ENCODE results near the gene GJB3.
"Not testable (repeated sequence)": the region's sequence is repeated elsewhere in the genome, so short reads cannot be mapped to it uniquely, and the experiment has no call there.

The GJB3 gene

DNA sequence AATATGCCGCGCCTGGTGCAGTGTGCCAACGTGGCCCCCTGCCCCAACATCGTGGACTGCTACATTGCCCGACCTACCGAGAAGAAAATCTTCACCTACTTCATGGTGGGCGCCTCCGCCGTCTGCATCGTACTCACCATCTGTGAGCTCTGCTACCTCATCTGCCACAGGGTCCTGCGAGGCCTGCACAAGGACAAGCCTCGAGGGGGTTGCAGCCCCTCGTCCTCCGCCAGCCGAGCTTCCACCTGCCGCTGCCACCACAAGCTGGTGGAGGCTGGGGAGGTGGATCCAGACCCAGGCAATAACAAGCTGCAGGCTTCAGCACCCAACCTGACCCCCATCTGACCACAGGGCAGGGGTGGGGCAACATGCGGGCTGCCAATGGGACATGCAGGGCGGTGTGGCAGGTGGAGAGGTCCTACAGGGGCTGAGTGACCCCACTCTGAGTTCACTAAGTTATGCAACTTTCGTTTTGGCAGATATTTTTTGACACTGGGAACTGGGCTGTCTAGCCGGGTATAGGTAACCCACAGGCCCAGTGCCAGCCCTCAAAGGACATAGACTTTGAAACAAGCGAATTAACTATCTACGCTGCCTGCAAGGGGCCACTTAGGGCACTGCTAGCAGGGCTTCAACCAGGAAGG lies 4.3 kb downstream of the GJB3 start:
- H3K4me3 ChIP-seq (ENCODE audit: low read depth, low read length) = no peak overlapping the region

DNA sequence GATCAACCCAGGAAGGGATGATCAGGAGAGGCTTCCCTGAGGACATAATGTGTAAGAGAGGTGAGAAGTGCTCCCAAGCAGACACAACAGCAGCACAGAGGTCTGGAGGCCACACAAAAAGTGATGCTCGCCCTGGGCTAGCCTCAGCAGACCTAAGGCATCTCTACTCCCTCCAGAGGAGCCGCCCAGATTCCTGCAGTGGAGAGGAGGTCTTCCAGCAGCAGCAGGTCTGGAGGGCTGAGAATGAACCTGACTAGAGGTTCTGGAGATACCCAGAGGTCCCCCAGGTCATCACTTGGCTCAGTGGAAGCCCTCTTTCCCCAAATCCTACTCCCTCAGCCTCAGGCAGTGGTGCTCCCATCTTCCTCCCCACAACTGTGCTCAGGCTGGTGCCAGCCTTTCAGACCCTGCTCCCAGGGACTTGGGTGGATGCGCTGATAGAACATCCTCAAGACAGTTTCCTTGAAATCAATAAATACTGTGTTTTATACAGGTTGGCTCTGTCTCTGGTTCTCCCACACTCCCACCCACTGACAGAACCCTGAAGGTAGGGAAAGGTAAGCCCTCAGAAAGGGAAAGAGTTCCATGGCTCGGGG lies 5.0 kb downstream of the GJB3 start:
- H3K4me3 ChIP-seq (ENCODE audit: low read depth, low read length) = no peak overlapping the region

DNA sequence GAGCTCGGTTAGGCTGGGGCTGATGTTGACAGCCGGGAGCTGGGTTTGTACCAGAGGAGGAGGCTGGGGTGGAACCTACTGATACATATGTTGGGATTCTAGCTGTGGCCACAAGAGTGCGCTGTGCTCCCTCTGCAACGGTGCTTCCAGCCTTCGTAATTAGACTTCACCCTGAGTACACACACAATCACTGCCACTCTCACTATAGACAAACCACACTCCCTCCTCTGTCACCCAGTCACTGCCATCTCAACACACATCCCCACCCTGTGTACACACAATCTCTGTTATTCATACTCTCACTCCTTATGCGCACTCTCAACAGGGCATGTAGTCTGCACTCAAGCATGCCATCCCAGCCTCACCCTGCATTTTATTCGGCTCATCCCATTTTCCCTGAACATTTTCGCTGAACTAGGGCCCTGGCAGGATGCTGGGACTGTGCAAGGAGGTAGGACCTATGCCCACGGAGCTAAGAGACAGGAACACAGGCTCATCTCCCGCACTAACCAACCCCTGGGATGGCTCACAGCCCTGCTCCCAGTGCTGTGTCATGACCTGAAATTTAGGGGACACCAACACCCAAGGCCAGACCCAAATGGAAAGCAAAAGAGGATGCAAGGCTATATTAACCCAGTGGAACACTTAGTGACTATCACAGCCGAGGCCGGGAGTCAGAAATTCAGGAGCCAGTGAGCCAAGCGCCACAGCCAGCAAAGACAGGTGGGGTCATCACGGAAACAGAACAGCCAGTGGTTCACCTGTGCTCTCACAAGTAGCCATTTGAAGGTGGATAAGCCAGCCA lies 5.7 kb downstream of the GJB3 start:
- H3K4me3 ChIP-seq (ENCODE audit: low read depth, low read length) = no peak overlapping the region

DNA sequence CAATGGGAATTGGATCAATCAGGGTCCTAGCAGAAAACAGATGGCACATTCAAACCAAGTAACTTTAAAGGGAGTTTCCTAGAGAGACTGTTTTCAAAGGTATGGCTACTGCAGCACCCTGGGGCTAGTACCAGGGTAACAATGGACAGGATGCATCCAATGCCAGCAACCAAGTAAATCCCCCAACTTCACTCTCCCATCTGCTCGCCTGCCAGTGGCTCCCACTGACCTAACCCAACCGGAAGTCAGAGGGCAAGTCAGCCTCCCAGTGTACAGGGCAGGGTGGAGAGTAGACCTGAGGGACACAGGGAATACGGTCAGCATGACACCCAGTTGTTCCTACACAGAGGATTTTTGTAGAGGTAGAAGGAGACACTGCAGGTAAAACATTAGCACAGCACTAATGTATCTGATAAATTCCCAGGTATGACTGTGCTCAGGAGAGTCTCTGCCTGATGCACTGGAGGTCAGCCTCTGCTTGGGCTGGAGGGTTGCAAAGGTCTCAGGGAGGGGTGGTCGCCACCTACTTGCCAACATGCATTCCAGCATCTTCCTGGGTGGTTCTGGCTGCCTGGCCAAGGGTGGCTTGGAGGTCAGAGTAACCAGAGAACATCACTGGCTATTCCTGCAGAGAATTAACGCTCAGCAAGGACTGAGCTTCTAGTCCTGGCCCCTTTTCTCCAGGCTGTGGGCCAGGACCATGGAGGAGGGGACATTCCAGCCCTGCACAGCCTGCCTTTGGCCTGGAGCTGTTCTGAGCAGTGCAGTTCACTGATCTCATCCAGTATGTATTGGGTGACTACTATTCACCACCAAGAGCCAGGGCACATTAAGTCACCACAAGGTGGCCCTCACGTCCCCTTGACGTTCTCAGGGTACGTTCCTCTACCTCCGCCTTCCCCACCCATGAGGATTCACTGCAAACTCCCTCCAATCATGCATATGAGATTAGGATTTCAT lies 6.7 kb downstream of the GJB3 start:
- no peak overlapping the region for H3K4me3 ChIP-seq (ENCODE audit: low read depth, low read length)

DNA sequence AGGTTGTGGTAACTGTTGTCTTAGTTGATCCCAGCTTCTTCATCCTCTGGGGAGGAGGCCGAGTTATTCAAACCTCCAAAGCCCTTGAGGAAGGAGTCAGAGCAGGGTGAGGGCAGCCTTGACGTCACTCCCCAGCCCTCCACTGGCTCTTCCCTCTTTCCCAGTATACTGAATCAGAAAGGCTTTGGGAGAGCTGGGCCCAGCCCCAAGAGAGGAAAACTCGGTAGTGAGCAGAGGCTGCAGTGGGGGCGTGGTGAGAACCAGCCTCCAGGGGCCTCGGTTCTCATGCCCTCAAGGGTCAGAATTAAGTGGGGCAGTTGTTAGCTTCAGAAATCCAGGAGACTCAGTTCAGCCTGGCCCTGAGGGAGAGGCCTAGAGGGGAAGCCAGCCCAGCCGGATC lies 10.0 kb downstream of the GJB3 start:
- no peak overlapping the region for H3K4me3 ChIP-seq (ENCODE audit: low read depth, low read length)

DNA sequence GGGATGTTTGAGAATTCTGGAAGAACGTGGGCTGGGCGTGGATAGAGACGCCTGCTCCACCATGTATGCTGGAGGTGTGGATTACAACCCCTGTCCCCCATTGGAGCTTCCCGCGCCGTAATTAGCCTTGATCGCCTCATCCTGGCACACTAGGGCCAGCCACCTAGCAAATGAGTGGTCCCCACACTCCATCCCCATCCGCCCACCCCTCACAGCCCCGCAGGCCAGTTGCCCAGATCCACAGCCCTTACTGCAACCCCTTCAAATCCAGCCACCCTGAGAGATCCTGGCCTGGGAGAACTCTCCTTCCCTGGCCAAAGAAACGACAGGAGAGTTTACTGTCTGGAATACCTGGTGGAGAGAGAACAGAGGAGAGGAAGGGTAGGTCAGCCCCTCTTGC lies 11.4 kb downstream of the GJB3 start:
- peak overlapping the region; percentile 29 for H3K4me3 ChIP-seq (ENCODE audit: low read depth, low read length)

DNA sequence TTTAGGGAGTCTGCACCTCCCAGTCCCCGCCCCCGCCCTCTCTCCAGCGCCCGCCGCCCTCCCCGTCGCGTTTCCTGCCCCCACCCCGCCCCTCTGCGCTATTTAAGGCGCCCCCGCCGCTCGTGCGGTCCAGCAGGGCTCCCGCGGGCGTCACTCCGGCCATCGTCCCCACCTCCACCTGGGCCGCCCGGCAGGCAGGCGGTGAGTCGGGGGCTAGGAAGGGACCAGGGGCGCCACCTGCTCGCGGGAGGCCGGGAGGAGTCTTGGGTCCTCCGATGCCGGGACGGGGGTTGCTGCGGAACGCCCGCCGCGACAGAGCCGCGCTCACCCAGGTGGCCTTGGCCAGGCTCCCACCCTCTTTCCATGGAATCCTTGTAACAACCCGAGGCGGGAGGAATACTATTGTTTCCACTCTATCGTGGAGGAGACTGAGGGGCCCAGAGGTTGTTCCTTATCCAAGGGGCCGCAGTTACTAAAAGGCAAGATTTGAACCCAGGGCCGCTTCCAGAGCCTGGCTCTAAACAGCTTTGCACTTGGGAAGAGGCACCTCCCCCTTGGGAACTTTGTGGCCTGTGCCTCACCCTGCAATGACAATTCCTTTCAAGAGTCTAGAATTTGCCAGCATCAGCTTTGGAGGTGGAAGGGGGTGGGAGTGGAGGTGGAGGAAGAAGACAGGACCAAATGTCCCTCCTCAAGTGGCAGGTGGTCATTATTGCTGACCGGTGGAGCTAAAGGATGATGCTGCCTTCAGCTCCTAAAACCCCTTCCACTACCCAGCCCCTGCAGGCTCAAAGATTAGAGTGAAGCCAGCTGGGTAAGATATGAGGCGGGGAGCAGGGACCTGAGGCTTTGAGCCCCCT lies 12.1 kb downstream of the GJB3 start, which contains the start of gene GJA4:
TSS of gene GJA4 (plus strand) at position 132 of the 860 bp plus-strand sequence. CDS start 1,215 bp downstream, outside the sequence.
- peak within 1 kb of the TSS; percentile 29 for H3K4me3 ChIP-seq (ENCODE audit: low read depth, low read length)

DNA sequence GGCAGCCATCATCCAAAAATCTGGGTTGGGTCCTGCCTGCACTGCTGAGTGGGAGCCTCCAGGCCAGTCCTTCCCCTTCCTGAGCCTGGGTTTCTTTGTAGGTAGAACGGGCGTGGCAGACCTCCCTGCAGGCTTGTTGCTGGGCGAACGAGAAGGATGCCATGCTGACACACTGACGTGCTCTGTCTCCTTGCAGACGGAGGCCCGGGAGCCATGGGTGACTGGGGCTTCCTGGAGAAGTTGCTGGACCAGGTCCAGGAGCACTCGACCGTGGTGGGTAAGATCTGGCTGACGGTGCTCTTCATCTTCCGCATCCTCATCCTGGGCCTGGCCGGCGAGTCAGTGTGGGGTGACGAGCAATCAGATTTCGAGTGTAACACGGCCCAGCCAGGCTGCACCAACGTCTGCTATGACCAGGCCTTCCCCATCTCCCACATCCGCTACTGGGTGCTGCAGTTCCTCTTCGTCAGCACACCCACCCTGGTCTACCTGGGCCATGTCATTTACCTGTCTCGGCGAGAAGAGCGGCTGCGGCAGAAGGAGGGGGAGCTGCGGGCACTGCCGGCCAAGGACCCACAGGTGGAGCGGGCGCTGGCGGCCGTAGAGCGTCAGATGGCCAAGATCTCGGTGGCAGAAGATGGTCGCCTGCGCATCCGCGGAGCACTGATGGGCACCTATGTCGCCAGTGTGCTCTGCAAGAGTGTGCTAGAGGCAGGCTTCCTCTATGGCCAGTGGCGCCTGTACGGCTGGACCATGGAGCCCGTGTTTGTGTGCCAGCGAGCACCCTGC lies 13.2 kb downstream of the GJB3 start:
- no peak overlapping the region for H3K4me3 ChIP-seq (ENCODE audit: low read depth, low read length)

DNA sequence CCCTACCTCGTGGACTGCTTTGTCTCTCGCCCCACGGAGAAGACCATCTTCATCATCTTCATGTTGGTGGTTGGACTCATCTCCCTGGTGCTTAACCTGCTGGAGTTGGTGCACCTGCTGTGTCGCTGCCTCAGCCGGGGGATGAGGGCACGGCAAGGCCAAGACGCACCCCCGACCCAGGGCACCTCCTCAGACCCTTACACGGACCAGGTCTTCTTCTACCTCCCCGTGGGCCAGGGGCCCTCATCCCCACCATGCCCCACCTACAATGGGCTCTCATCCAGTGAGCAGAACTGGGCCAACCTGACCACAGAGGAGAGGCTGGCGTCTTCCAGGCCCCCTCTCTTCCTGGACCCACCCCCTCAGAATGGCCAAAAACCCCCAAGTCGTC lies 13.8 kb downstream of the GJB3 start:
- no peak overlapping the region for H3K4me3 ChIP-seq (ENCODE audit: low read depth, low read length)

DNA sequence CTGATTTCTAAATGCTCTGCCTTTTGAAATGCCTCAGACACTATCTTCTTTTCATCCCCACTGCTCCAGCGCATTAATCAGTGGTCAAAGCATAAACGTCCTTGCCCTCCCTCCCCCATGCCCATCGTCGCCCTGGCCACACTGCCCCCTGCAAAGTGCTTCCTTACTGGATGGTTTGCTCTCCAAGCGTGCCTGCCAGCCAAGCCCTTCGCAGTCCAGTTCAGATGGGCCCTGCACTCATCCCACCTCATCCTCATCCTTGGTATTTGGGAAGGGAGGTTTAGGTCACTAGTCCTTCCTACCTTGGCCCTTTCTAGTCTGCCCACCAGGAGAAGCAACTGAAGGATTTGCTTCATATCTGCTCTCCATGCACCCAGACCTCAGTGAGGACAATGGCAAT lies 14.9 kb downstream of the GJB3 start:
- no peak overlapping the region for H3K4me3 ChIP-seq (ENCODE audit: low read depth, low read length)

DNA sequence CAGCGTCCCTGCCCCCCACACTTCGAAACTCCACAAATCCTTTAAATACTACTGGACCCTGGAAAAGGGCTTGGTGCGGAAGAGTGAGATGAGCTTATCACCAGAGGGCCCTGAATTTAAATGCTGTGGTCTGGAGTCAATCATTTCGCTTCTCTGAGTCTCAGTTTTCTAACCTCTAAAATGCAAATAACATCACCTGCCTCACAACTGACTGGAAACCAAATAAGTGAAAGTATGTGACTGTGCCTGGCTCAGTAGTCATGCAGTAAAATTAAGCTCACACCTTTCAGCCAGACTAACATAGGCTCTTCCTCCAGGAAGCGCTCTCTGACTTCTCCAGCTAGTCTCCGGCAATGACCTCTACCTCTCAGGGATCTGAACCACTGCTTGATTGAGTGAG lies 16.0 kb downstream of the GJB3 start:
- no peak overlapping the region for H3K4me3 ChIP-seq (ENCODE audit: low read depth, low read length)

DNA sequence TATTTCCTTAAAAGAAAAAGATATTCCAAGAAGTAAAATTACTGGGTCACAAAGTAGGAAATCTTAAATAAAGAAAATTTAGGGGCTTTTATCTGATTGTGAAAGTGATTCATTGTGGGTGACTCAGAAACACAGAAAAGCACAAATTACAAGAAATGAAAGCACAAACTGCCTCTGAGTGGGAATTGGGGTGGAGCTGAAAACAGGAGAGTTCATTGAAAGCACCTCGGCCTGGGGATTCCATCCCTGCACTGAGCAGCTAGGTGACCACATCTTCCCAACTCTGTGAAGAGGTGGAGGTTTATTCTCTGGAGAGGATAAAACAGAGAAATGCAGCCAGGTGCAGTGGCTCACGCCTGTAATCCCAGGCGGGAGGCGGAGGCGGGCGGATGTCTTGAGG lies 19.2 kb downstream of the GJB3 start:
- H3K4me3 ChIP-seq (ENCODE audit: low read depth, low read length) = no peak overlapping the region

DNA sequence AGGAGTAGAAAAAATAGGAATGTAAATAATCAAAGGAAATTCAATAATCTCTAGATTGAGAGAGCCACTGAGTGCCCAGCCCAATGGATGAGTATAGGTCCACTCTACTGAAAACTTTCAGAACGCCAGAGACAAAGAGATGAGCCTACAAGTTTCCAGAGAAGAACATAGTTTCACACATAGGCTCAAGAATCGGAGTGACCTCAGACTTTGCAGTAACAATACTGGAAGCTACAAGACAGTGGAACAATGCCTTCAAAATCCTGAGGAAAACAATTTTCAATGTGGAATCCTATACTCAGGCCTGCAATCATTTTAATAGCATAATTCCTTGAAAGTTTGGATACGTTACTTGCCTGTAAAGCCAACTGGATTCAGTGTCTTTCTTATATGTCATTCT lies 22.8 kb downstream of the GJB3 start:
- no peak overlapping the region for H3K4me3 ChIP-seq (ENCODE audit: low read depth, low read length)

DNA sequence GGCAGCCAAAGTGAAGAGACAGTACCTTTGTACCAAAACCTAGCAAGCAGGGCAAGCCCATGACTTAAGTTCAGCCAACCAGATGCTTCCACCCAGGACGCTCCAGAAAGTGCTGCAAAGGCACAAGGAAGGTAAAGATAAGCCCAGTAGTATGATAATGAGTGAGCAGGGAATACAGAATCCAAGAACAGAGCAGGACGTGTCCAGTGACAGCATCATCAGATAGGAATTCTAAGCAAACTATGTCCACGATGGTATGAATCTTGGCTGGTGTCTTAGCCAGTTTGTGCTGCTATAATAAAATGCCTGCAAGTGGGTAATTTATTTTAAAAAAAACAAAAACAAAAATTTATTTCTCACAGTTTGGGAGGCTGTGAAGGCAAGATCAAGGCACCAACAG lies 25.4 kb downstream of the GJB3 start:
- H3K4me3 ChIP-seq (ENCODE audit: low read depth, low read length) = no peak overlapping the region

DNA sequence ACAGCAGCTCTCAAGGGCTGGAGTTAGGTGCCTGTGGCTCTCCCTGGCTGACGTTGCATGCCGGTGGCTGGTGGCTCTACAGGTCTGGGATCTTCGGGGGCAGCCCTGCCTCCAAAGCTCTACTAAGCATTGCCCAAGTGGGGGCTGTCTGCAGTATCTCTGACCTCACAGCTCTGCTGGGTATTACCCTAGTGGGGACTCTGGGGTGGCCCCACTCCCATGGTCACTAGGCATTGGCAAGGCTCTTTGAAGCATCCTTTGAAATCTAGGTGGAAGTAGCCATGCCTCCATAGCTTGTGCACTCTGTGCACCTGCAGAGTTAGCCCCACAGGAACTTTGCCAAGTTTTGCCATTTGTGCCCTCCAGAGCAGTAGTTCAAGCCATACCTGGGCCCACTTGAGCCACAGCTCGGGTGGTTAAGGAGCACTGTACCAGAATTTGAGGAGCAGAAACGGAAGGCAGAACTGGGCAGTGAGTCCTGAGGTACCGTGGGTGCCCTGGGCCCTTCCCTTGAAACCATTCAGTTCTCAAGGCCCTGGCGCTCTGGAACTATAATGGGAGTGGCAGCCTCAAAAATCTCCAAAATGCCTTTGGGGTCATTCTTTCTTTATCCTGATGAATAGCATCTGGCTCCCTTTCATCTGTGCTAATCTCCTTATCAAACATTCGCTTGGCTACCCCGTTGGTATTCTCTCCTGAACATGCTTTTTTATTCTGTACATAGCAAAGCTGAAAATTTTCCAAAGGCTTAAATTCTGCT lies 27.2 kb downstream of the GJB3 start:
- no peak overlapping the region for H3K4me3 ChIP-seq (ENCODE audit: low read depth, low read length)

DNA sequence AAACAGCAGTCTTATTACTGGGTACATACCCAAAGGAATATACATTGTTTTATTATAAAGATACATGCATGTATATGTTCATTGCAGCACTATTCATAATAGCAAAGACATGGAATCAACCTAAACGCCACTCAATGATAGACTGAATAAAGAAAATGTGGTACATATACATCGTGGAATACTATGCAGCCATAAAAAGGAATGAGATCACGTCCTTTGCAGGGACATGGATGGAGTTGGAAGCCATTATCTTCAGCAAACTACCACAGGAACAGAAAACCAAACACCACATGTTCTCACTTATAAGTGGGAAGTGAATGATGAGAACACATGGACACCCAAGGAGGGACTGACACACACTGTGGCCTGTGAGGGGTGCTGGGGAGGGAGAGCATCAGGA lies 29.8 kb downstream of the GJB3 start:
- not testable (repeated sequence) for H3K4me3 ChIP-seq (ENCODE audit: low read depth, low read length)

DNA sequence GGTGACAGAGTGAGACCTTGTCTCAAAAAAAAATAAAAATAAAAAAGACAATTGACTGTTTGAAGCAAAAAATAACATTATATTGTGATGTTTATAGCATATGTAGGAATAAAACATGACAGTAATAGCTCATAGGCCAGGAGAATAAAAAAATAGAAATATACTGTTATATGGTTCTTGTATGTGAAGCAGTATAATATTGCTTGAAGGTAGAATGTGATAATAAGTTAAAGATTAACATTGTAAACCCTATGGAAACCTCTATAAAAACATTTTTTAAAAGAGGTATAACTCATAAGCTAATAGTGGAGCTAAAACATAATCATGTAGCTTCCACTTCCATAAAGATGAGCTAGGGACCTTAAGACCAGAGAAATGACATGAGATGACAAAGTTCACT lies 35.3 kb downstream of the GJB3 start:
- no peak overlapping the region for H3K4me3 ChIP-seq (ENCODE audit: low read depth, low read length)

DNA sequence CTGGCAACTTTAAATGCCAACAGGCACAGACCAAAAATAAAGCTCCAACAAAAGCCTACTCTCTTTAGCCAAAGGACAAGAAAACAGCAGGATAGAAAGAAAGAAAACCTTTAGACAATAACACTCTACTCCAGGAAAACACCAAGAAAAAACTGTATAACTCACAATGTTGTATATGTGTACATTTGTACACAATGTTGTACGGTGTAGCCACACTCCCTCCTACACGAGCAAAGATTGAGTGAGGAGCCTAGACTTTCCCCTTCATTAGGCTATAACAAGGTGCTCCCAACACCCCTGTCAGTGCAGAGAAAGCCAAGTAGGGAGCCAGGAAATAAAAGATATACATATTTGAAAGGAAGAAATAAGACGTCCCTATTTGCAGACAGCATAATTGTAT lies 35.8 kb downstream of the GJB3 start:
- no peak overlapping the region for H3K4me3 ChIP-seq (ENCODE audit: low read depth, low read length)

DNA sequence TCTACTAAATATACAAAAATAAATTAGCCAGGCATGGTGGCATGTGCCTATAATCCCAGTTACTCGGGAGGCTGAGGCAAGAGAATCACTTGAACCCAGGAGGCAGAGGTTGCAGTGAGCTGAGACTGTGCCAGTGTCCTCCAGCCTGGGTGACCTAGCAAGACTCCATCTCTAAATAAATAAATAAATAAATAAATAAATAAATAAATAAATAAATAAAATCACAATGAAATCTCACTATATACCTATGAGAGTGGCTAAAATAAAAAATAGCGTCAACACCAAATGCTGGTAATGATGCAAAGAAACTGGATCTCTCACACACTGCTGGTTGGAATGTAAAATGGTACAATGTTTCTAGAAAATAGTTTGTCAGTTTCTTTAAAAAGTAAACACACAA lies 37.8 kb downstream of the GJB3 start:
- not testable (repeated sequence) for H3K4me3 ChIP-seq (ENCODE audit: low read depth, low read length)

All from iPS-11a (cell line).